Measurements from ENCODE around the gene TEKT5. TPM values are rescaled to one million over a fixed set of nuclear protein-coding genes. Genes with fewer than 3 reads are reported as not detected.
A peak's percentile ranks its signal among the peaks of the same experiment; 100 is the strongest.

Gene TEKT5
- total and polyA plus RNA-seq, 9 of the 15 experiments (the other 6 are each of a cell fraction or from before 2014, with no cell fraction given): 0.10 to 0.19 TPM; not detected in 7

DNA sequence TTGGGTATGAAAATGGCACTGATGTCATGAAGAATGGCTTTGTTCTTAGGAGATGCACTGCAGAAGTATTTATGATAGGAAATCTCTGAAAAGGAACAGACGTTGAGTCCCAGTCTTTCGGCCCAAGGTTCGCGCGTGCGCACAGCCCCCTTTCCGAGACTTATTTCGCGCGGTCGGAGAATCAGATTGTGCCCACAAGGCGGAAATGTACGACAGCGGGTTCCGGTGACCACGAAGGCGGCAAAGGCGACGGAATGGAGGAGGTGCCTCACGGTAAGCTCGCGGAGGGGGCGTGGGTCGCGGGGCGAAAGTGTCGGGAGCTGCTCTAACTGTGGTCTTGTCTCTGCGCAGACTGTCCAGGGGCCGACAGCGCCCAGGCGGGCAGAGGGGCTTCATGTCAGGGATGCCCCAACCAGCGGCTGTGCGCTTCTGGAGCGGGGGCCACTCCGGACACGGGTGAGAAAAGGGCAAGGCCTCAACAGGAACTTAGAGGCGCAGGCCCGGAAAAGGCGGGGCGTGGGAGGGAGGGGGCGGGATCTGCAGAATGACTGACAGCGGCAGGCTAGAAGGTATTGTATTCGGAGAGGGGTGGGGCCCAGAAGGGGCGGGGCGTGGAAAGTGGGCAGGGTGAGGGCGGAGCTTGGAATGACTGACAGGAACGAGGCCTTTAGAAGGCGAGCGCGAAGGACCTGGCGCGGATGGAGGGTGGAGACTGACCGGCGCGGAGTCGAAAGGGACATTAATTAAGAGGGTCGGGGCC, 49.1 kb upstream of the TEKT5 start, which contains the start of gene NUBP1 (continued):
- no peak for TF ChIP-seq NONO (IDR thresholded peaks at IDR 0.05; ENCODE audit: low read depth in 2 of 2, low read length in 1 of 2)
- TF ChIP-seq ZC3H8 (IDR thresholded peaks at IDR 0.05): no peak
- TF ChIP-seq ZC3H11A (IDR thresholded peaks at IDR 0.05; ENCODE audit: low read depth, low read length): no peak
- TF ChIP-seq ZNF780A (CRISPR knock-in tag; IDR thresholded peaks at IDR 0.05): no peak
- peak; percentile 86; the same call in 1 of the 2 replicates for TF ChIP-seq SP1 (CRISPR knock-in tag; IDR thresholded peaks at IDR 0.05)
- peak; percentile 91 for TF ChIP-seq BRD4 (IDR thresholded peaks at IDR 0.05)
- TF ChIP-seq HOMEZ (CRISPR knock-in tag; IDR thresholded peaks at IDR 0.05): 0 out of 2 replicates have a peak, but pooled peaks have one; percentile 74
- TF ChIP-seq CBFB (CRISPR knock-in tag; IDR thresholded peaks at IDR 0.05): no peak
- TF ChIP-seq DDX20 (tag; IDR thresholded peaks at IDR 0.05; ENCODE audit: low read depth): no peak
- no peak for TF ChIP-seq TAF15 (IDR thresholded peaks at IDR 0.05; ENCODE audit: low read depth, low read length)
- no peak for TF ChIP-seq MCM5 (IDR thresholded peaks at IDR 0.05; ENCODE audit: low read depth)
- TF ChIP-seq POLR2AphosphoS5 (IDR thresholded peaks at IDR 0.05; ENCODE audit: control insufficient read depth, insufficient read depth, low read depth, low read length): peak; percentile 86; the same call in 1 of the 2 replicates
- TF ChIP-seq YBX1 (IDR thresholded peaks at IDR 0.05): no peak
- TF ChIP-seq FOXJ2 (tag; IDR thresholded peaks at IDR 0.05): no peak
- no peak for TF ChIP-seq BACH1 (tag; IDR thresholded peaks at IDR 0.05)
- no peak for TF ChIP-seq PHB2 (IDR thresholded peaks at IDR 0.05; ENCODE audit: low read depth)
- no peak for TF ChIP-seq NFE2L1 (tag; IDR thresholded peaks at IDR 0.05; ENCODE audit: borderline replicate concordance, low read depth)
- no peak for TF ChIP-seq FOXA1 (IDR thresholded peaks at IDR 0.05; ENCODE audit: borderline replicate concordance)
- TF ChIP-seq HSF4 (CRISPR knock-in tag; IDR thresholded peaks at IDR 0.05; ENCODE audit: borderline replicate concordance): no peak
- TF ChIP-seq E2F5 (CRISPR knock-in tag; IDR thresholded peaks at IDR 0.05): no peak
- TF ChIP-seq ZNF507 (tag; conservative IDR thresholded peaks at IDR 0.05): no peak
- no peak for TF ChIP-seq ZFP30 (CRISPR knock-in tag; IDR thresholded peaks at IDR 0.05; ENCODE audit: borderline replicate concordance)
- no peak for TF ChIP-seq CREBBP (IDR thresholded peaks at IDR 0.05; ENCODE audit: low read depth, low read length)
- TF ChIP-seq ZNF217 (CRISPR knock-in tag; IDR thresholded peaks at IDR 0.05): no peak
- TF ChIP-seq MBD1 (CRISPR knock-in tag; IDR thresholded peaks at IDR 0.05): no peak
